Measurements from ENCODE around the gene OR2B2.
"Not testable (repeated sequence)": the region's sequence is repeated elsewhere in the genome, so short reads cannot be mapped to it uniquely, and the experiment has no call there.

OR2B2 gene

DNA sequence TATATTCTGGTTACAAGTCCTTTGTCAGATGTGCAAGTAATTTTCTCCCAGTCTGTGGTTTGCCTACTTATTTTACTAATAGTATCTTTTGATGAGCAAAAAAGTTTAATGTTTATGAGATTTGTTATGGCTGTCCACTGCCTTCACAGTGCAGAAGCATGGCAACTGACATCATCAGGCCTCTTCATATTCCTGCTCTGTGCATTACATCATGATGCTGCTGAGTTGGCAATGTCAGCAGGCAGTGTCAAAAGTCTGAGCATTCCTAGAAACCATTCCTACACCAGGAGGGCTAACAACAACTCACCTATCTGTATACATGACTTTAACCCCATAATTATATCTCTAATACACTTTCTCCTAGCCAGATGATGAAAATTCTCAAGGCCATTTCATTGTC lies 10.8 kb upstream of the OR2B2 start:
- Histone ChIP-seq H3K9ac (ENCODE audit: low read length in 2 of 2) (no peak overlapping the region), H3K27ac (ENCODE audit: low read length) (no peak overlapping the region), H3K36me3 (ENCODE audit: control insufficient read depth in 2 of 2, insufficient read depth in 2 of 2, low read length in 2 of 2) (no peaks in the 10 kb centered on the region), H3K9me3 (ENCODE audit: control insufficient read depth in 2 of 2, low read length in 2 of 2) (no peaks in the 10 kb centered on the region), H3K4me1 (ENCODE audit: control insufficient read depth, insufficient read depth, low read length) (no peaks in the 10 kb centered on the region), H3K4me3 (ENCODE audit: low read length in 2 of 2) (no peak overlapping the region), H3K27me3 (ENCODE audit: control insufficient read depth in 1 of 2, insufficient read depth in 2 of 2, low read length in 2 of 2) (no peaks in the 10 kb centered on the region)

DNA sequence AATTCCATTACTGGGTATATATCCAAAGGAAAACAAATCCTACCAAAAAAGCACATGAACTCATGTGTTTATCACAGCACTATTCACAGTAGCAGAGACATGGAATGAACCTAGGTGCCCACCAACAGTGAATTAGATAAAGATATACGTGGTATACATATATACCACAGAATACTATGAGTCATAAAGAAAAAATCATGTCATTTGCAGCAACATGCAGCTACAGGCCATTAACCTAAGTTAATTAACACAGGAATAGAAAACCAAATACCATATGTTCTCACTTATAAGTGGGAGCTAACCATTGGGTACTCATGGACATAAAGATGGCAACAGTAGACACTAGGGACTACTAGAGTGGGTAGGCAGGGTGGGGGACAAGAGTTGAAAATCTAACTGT lies 4.2 kb downstream of the OR2B2 start:
- H3K27ac ChIP-seq (ENCODE audit: low read length): no peak overlapping the region
- no peak overlapping the region for H3K4me3 ChIP-seq (ENCODE audit: low read length in 2 of 2)
- no peaks in the 10 kb centered on the region for H3K9me3 ChIP-seq (ENCODE audit: control insufficient read depth in 2 of 2, low read length in 2 of 2)
- H3K36me3 ChIP-seq (ENCODE audit: control insufficient read depth in 2 of 2, insufficient read depth in 2 of 2, low read length in 2 of 2): no peaks in the 10 kb centered on the region
- no peaks in the 10 kb centered on the region for H3K27me3 ChIP-seq (ENCODE audit: control insufficient read depth in 1 of 2, insufficient read depth in 2 of 2, low read length in 2 of 2)
- H3K4me1 ChIP-seq (ENCODE audit: control insufficient read depth, insufficient read depth, low read length): no peaks in the 10 kb centered on the region
- H3K9ac ChIP-seq (ENCODE audit: low read length in 2 of 2): no peak overlapping the region

DNA sequence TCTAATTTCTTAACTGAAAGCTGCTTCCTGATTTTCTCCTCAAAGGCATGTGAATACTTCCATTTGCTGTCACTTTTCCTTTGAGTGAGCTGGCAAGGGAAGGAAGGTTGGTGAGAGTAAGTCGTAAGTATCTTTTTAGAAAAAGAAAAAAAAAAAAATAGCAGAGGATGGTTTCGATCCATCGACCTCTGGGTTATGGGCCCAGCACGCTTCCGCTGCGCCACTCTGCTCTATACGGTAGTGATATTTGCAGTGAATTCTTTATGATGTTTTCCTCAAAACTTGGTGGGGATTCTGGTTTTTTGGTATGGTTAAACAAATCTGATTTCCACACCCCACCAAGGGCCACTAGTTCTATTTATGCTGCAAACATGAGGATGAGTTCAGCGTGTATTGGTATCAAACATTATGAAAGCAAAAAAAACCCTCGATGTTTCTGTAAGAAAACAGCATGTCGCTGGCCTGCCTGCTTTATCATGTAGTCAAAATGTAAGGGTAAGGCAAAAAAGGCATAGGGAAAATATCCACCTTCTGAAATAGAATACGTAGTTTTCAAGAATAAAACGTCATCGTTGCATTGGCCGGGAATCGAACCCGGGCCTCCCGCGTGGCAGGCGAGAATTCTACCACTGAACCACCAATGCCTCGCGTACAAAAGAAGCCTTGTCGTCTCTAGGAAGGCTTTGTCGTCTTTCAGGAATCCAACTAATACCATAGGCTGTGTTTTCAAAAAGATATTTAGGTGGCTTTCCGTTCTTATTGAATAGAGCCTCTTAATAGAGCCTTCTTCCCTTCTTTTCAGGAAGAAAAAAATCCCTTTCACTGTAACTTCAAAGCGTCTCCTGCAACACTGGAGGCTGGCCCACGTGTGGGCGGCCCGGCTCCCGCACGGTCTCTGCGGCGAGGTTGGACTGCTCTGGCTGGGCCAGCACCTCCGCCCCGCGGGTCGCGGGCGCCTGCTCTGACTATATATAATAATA lies 9.6 kb downstream of the OR2B2 start:
- Histone ChIP-seq H3K9ac (ENCODE audit: low read length in 2 of 2) (peak overlapping the region; percentile 73 to 84), H3K36me3 (ENCODE audit: control insufficient read depth in 2 of 2, insufficient read depth in 2 of 2, low read length in 2 of 2) (no peaks in the 10 kb centered on the region), H3K27ac (ENCODE audit: low read length) (peak overlapping the region; percentile 88), H3K9me3 (ENCODE audit: control insufficient read depth in 2 of 2, low read length in 2 of 2) (no peaks in the 10 kb centered on the region), H3K4me3 (ENCODE audit: low read length in 2 of 2) (peak overlapping the region; percentile 76 to 81), H3K27me3 (ENCODE audit: control insufficient read depth in 1 of 2, insufficient read depth in 2 of 2, low read length in 2 of 2) (no peaks in the 10 kb centered on the region), H3K4me1 (ENCODE audit: control insufficient read depth, insufficient read depth, low read length) (no peaks in the 10 kb centered on the region)

DNA sequence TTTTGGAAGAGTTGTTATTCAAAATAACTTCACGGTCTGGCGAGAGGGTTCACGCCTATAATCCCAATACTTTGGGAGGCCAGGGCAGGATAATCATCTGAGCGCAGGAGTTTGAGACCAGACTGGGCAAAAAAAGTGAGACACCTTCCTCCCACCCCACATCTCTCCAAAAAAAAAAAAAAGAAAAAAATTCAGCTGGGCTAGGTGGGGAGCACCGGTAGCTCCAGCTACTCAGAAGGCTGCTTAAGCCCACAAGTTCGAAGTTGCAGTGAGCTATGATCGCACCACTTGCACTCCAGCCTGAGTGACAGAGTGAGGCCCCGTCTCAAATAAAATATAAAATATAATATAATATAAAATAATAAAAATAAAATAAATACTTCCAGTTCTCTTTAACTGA lies 10.4 kb downstream of the OR2B2 start:
- Histone ChIP-seq H3K36me3 (ENCODE audit: control insufficient read depth in 2 of 2, insufficient read depth in 2 of 2, low read length in 2 of 2) (no peaks in the 10 kb centered on the region), H3K9ac (ENCODE audit: low read length in 2 of 2) (no peak overlapping the region), H3K9me3 (ENCODE audit: control insufficient read depth in 2 of 2, low read length in 2 of 2) (no peaks in the 10 kb centered on the region), H3K27me3 (ENCODE audit: control insufficient read depth in 1 of 2, insufficient read depth in 2 of 2, low read length in 2 of 2) (no peaks in the 10 kb centered on the region), H3K4me1 (ENCODE audit: control insufficient read depth, insufficient read depth, low read length) (no peaks in the 10 kb centered on the region), H3K4me3 (ENCODE audit: low read length in 2 of 2) (no peak overlapping the region), H3K27ac (ENCODE audit: low read length) (no peak overlapping the region)

DNA sequence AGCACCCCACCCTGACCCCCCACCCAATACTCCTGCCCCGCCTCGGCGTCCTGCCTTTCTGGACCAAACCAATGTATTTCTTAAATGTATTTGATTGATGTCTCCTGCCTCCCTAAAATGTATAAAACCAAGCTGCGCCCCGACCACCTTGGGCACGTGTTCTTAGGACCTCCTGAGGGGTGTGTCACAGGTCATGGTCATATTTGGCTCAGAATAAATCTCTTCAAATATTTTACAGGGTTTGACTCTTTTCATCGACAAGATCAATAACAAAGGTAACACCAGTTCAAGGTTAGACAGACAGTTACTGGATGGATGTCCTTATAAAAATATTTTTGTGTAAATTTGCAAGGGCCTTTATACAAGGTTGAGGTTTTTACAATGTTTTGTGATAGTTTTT lies 12.0 kb downstream of the OR2B2 start:
- not testable (repeated sequence) for H3K27ac ChIP-seq (ENCODE audit: low read length); H3K9ac ChIP-seq (ENCODE audit: low read length in 2 of 2); H3K4me1 ChIP-seq (ENCODE audit: control insufficient read depth, insufficient read depth, low read length); H3K27me3 ChIP-seq (ENCODE audit: control insufficient read depth in 1 of 2, insufficient read depth in 2 of 2, low read length in 2 of 2); H3K9me3 ChIP-seq (ENCODE audit: control insufficient read depth in 2 of 2, low read length in 2 of 2); H3K36me3 ChIP-seq (ENCODE audit: control insufficient read depth in 2 of 2, insufficient read depth in 2 of 2, low read length in 2 of 2); H3K4me3 ChIP-seq (ENCODE audit: low read length in 2 of 2)

DNA sequence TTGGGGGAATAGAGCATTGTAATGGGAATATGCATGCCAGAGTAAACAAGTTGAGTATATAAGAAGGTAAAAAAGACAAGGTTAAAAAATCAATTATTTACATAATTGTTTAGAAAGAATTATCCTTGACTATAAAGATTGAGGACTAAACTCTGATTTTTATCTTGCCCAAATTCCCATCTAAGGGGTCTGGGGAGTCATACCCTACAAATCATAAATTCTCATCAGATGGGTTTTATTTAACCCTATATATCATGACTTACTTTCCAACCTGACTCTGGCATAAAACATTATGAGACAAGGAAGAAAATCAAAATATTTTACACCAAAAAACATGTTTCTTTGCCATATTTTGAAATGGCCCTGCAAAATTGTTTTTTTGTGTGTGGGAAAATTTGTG lies 12.7 kb downstream of the OR2B2 start:
- Histone ChIP-seq H3K4me1 (ENCODE audit: control insufficient read depth, insufficient read depth, low read length) (peaks cover 4% of the 10 kb centered on the region), H3K27ac (ENCODE audit: low read length) (no peak overlapping the region), H3K9ac (ENCODE audit: low read length in 2 of 2) (no peak overlapping the region), H3K9me3 (ENCODE audit: control insufficient read depth in 2 of 2, low read length in 2 of 2) (no peaks in the 10 kb centered on the region), H3K4me3 (ENCODE audit: low read length in 2 of 2) (no peak overlapping the region), H3K36me3 (ENCODE audit: control insufficient read depth in 2 of 2, insufficient read depth in 2 of 2, low read length in 2 of 2) (no peaks in the 10 kb centered on the region), H3K27me3 (ENCODE audit: control insufficient read depth in 1 of 2, insufficient read depth in 2 of 2, low read length in 2 of 2) (no peaks in the 10 kb centered on the region)

DNA sequence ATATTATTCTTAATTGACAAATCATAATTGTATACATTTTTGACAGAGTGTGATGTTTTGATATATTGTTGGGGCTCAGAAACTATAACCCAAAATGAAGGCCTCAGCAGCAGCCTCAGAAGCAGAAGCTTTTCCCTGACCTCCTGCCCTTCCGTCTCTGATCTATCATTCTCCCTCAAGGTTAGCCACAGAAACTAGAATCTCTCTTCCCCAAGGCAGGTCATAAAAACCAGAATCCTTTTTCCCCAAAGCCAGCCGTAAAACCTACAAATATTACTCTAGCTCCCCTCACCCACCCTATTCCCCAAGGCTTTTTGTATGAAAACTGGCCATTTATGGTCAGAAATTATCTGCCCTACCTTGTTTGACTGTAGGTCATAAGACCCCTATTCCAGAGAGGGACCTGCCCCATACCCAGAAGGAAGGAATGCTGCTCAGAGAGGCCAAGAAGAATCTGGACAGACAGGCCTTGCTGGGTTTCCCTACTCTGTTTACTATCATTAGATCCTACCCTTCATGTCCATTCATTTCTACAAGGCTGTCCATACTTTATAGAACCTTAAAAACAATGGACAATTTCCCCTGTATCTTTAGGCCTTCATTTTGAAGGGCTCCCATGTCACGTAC lies 14.5 kb downstream of the OR2B2 start:
- Histone ChIP-seq H3K27me3 (ENCODE audit: control insufficient read depth in 1 of 2, insufficient read depth in 2 of 2, low read length in 2 of 2) (peaks cover 9 to 10% of the 10 kb centered on the region in 2 donors), H3K27ac (ENCODE audit: low read length) (no peak overlapping the region), H3K36me3 (ENCODE audit: control insufficient read depth in 2 of 2, insufficient read depth in 2 of 2, low read length in 2 of 2) (no peaks in the 10 kb centered on the region), H3K9ac (ENCODE audit: low read length in 2 of 2) (no peak overlapping the region), H3K9me3 (ENCODE audit: control insufficient read depth in 2 of 2, low read length in 2 of 2) (no peaks in the 10 kb centered on the region), H3K4me1 (ENCODE audit: control insufficient read depth, insufficient read depth, low read length) (peaks cover 19% of the 10 kb centered on the region), H3K4me3 (ENCODE audit: low read length in 2 of 2) (no peak overlapping the region)

DNA sequence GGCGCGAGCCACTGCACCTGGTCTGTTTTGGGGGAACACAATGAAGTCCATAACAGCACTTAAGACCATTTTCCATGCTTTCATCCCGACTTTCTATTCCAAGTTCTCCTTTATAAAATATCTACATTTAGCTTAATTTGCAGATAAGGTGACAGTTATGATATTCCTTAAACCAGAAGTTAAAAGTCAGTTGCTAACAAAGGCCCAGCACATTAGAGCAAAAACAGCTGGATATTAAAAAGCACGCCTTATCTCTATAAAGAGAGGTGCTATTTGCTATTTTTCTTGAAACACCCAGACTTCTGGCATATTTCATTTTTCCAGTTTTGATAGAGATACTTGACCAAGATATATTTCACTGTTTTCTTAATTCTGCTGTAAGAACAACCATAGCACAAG lies 15.8 kb downstream of the OR2B2 start:
- Histone ChIP-seq H3K4me1 (ENCODE audit: control insufficient read depth, insufficient read depth, low read length) (peaks cover 25% of the 10 kb centered on the region), H3K9me3 (ENCODE audit: control insufficient read depth in 2 of 2, low read length in 2 of 2) (no peaks in the 10 kb centered on the region), H3K4me3 (ENCODE audit: low read length in 2 of 2) (no peak overlapping the region), H3K27me3 (ENCODE audit: control insufficient read depth in 1 of 2, insufficient read depth in 2 of 2, low read length in 2 of 2) (peaks cover 20 to 22% of the 10 kb centered on the region in 2 donors), H3K9ac (ENCODE audit: low read length in 2 of 2) (no peak overlapping the region), H3K36me3 (ENCODE audit: control insufficient read depth in 2 of 2, insufficient read depth in 2 of 2, low read length in 2 of 2) (no peaks in the 10 kb centered on the region), H3K27ac (ENCODE audit: low read length) (no peak overlapping the region)

DNA sequence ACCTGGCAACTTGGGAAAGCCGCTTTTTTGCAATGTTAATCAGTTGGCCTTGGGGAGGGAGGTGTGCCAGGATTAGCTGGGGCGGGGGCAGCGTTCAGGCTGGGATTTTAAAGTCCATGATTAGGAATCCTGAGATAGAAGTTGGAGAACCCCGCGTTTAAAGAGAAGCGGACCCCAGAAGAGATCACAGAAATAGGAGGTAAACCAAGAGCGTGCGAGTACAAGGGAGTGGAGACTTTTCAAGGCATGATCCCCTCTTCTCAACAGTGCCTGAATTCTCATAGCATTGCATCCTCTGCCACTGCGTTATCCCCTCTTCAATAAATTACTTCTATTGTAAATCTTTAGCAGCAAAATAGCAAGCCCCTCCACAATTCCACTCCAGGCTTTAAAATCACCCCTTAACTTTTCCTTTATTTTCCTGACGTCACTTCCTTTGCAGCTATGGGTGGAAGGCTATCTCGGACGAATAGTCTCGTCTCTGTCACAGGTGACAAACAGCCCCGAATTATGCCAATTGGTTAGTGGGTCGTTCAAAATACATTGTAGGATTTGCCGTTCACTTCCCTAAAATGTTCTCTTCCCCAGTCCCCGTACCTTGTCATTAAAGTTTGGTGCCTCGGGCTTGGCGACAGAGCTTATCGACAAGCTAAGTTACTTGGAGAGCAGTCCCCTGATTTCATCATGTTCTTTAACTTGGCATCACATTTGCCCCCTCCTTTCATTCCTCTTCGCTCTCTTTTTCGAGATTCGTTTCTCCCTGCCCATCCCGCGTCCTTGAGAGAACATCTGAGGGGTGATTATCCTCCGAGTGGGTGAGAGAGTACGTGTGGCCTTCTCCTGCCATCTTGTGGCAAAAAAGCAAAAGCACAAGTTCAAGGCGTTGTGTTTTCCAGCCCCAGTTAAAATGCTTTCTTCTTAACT lies 17.1 kb downstream of the OR2B2 start:
- H3K9me3 ChIP-seq (ENCODE audit: control insufficient read depth in 2 of 2, low read length in 2 of 2): no peaks in the 10 kb centered on the region
- H3K27me3 ChIP-seq (ENCODE audit: control insufficient read depth in 1 of 2, insufficient read depth in 2 of 2, low read length in 2 of 2): peaks cover 30 to 33% of the 10 kb centered on the region in 2 donors
- peak overlapping the region; percentile 93 for H3K27ac ChIP-seq (ENCODE audit: low read length)
- H3K4me1 ChIP-seq (ENCODE audit: control insufficient read depth, insufficient read depth, low read length): peaks cover 31% of the 10 kb centered on the region
- peak overlapping the region; percentile 87 to 95 for H3K9ac ChIP-seq (ENCODE audit: low read length in 2 of 2)
- H3K4me3 ChIP-seq (ENCODE audit: low read length in 2 of 2): peak overlapping the region; percentile 95 to 97
- H3K36me3 ChIP-seq (ENCODE audit: control insufficient read depth in 2 of 2, insufficient read depth in 2 of 2, low read length in 2 of 2): no peaks in the 10 kb centered on the region
